PC-9 (cell line): ENCODE data around the gene TEFM. TPM values are rescaled to one million over a fixed set of nuclear protein-coding genes. Genes with fewer than 3 reads are reported as not detected.
A peak's percentile ranks its signal among the peaks of the same experiment; 100 is the strongest.

ENCODE experiments used
- BruUV-seq: library from RNA; stranded (reverse); fragments of 400-500 nt; replicated peaks from 2 replicates; lab custom pipeline; 2021; lab: Mats Ljungman, UMichigan
- CTCF ChIA-PET: fragments of 300-600 bp; sonication (Branson Sonifier 250); formaldehyde crosslinking; loops from one replicate; lab custom pipeline; 2022; ENCODE audit warnings: antibody characterized with exemption; lab: Charles Lee
- POLR2A ChIA-PET: fragments of 300-600 bp; sonication (Branson Sonifier 250); formaldehyde crosslinking; loops from one replicate; lab custom pipeline; 2022; ENCODE audit warnings: antibody characterized with exemption; ENCODE audit not compliant: unreplicated experiment; lab: Charles Lee
- DNase-seq, 2 experiments: peaks; one replicate each; pipeline versions ENCODE4 v3.0.0 to v3.0.0-alpha.2; 2015 to 2022; ENCODE audit warnings: mixed read lengths in 1 of 2
- H2AFZ ChIP-seq: fragments of 200-600 bp; sonication (generic); 2 replicates; pipeline ENCODE4 v1.8.1; 2017; ENCODE audit warnings: antibody characterized with exemption
- H3F3A ChIP-seq: fragments of 200-600 bp; sonication (generic); 2 replicates; pipeline ENCODE4 v1.8.1; 2017; ENCODE audit warnings: antibody characterized with exemption, mild to moderate bottlenecking, low read depth; ENCODE audit not compliant: insufficient read depth
- H3K27ac ChIP-seq: fragments of 200-600 bp; sonication (generic); 2 replicates; pipeline ENCODE4 v1.6.1; 2016; ENCODE audit warnings: mixed run types
- H3K27me3 ChIP-seq: fragments of 200-600 bp; sonication (generic); 2 replicates; pipeline ENCODE4 v1.6.1; 2016; ENCODE audit warnings: low read depth, mixed run types; ENCODE audit not compliant: insufficient read depth
- H3K36me3 ChIP-seq: fragments of 200-600 bp; sonication (generic); 2 replicates; pipeline ENCODE4 v1.6.1; 2016; ENCODE audit warnings: low read depth, mixed run types
- H3K4me1 ChIP-seq: fragments of 200-600 bp; sonication (generic); replicated peaks from 2 replicates; pipeline ENCODE4 v1.6.1; 2016; ENCODE audit warnings: mixed run types; ENCODE audit not compliant: insufficient read depth
- H3K4me2 ChIP-seq: fragments of 200-600 bp; sonication (generic); 2 replicates; pipeline ENCODE4 v1.6.1; 2017; ENCODE audit warnings: mixed run types
- H3K4me3 ChIP-seq: fragments of 200-600 bp; sonication (generic); 2 replicates; pipeline ENCODE4 v1.6.1; 2016; ENCODE audit warnings: mixed run types
- H3K79me2 ChIP-seq: fragments of 200-600 bp; sonication (generic); 2 replicates; pipeline ENCODE4 v1.6.1; 2017; ENCODE audit warnings: low read depth, mixed run types
- H3K9me2 ChIP-seq: fragments of 200-600 bp; sonication (generic); 2 replicates; pipeline ENCODE4 v1.8.1; 2017; ENCODE audit warnings: mild to moderate bottlenecking; ENCODE audit not compliant: insufficient read depth
- H3K9me3 ChIP-seq: fragments of 200-600 bp; sonication (generic); 2 replicates; pipeline ENCODE4 v1.8.1; 2016; ENCODE audit warnings: low read depth; ENCODE audit not compliant: insufficient read depth
- H4K20me1 ChIP-seq: fragments of 200-600 bp; sonication (generic); 2 replicates; pipeline ENCODE4 v1.8.1; 2017; ENCODE audit not compliant: insufficient read depth
- EZH2 ChIP-seq: fragments of 200-600 bp; sonication (generic); IDR thresholded peaks from 2 replicates; pipeline ENCODE4 v1.8.0; 2017; ENCODE audit warnings: antibody characterized with exemption, low read depth
- intact Hi-C: fragments of 100-400 bp; cut with micrococcal nuclease; formaldehyde crosslinking; loops from one replicate; pipeline ENCODE4 v1.10.0; 2022; ENCODE audit not compliant: unreplicated experiment
- total RNA-seq: library from RNA; stranded (reverse); gene quantifications from 2 replicates; pipeline ENCODE4 v1.2.3, GENCODE V29; 2021
- TF ChIP-seq, protein P1 (sequence below): fragments of 200-600 bp; sonication (generic); conservative IDR thresholded peaks from 2 replicates; pipeline ENCODE4 v1.6.1; 2017; ENCODE audit warnings: mixed run types, antibody characterized with exemption, mild to moderate bottlenecking, moderate library complexity

The TEFM gene
- total RNA-seq, 1 experiment from 2014 or later, result 14.8 TPM

- Histone ChIP-seq H4K20me1 (no peaks in the 10 kb centered on the region), H3K4me2 (no peak overlapping the region), H3K27ac (no peak overlapping the region), H3K27me3 (peaks cover 29% of the 10 kb centered on the region; the same call in 1 of the 2 replicates), H3K4me1 (no peaks in the 10 kb centered on the region), H3K4me3 (no peak overlapping the region), H3K9me2 (no peaks in the 10 kb centered on the region), H3K79me2 (no peaks in the 10 kb centered on the region), H3K9me3 (no peaks in the 10 kb centered on the region), H2AFZ (no peak overlapping the region), H3K36me3 (no peaks in the 10 kb centered on the region), H3F3A (no peaks in the 10 kb centered on the region)
- DNase-seq, result no peak
- ChIA-PET CTCF (no interaction called here), POLR2A (no interaction called here)
- intact Hi-C loops, result no loop called here
- BruUV-seq, result no TSS peak
- TF ChIP-seq, protein P1, sequence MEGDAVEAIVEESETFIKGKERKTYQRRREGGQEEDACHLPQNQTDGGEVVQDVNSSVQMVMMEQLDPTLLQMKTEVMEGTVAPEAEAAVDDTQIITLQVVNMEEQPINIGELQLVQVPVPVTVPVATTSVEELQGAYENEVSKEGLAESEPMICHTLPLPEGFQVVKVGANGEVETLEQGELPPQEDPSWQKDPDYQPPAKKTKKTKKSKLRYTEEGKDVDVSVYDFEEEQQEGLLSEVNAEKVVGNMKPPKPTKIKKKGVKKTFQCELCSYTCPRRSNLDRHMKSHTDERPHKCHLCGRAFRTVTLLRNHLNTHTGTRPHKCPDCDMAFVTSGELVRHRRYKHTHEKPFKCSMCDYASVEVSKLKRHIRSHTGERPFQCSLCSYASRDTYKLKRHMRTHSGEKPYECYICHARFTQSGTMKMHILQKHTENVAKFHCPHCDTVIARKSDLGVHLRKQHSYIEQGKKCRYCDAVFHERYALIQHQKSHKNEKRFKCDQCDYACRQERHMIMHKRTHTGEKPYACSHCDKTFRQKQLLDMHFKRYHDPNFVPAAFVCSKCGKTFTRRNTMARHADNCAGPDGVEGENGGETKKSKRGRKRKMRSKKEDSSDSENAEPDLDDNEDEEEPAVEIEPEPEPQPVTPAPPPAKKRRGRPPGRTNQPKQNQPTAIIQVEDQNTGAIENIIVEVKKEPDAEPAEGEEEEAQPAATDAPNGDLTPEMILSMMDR, result no peak
- TF ChIP-seq EZH2, result no peak
Observed at GRCh38 chr17:30926516-30926915, 20.5 kb upstream of the TEFM start.

DNA sequence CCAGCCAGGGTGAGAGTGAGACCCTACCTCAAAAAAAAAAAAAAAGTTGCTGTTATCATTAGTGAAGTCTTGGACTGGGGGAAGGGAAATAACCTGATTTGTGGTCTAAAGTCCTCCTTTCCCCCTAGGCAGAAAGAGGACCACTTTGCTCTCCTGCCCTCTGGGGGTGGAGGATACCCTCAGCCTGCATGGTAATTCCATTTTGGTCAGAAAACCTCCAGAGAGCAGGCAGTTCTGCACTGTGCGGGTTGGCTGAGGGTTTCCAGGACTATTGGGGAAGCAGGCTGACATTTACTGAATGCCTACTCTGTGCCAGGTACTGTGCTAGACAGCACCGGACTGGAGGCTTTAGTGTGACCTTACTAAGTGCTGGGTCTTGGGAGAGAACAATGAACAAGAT lies 18.3 kb upstream of the TEFM start:
- DNase-seq, result no peak
- Histone ChIP-seq H3K9me2 (no peaks in the 10 kb centered on the region), H3F3A (no peaks in the 10 kb centered on the region), H3K27ac (no peak overlapping the region), H4K20me1 (0 out of 2 replicates have a peak, but pooled peaks cover 3% of the 10 kb centered on the region), H2AFZ (no peak overlapping the region), H3K79me2 (no peaks in the 10 kb centered on the region), H3K27me3 (peaks cover 37% of the 10 kb centered on the region), H3K4me1 (no peaks in the 10 kb centered on the region), H3K9me3 (no peaks in the 10 kb centered on the region), H3K4me2 (no peak overlapping the region), H3K36me3 (no peaks in the 10 kb centered on the region), H3K4me3 (no peak overlapping the region)
- BruUV-seq, result no TSS peak
- POLR2A ChIA-PET, result no interaction called here
- CTCF ChIA-PET, result interaction anchor here (0.5 kb wide), 1 partner anchor 838 kb away, joined by 3 read pairs; no protein-coding TSS in a partner anchor
- intact Hi-C loops, result loop anchor here (5.0 kb wide), 1 partner anchor 48 kb away; the partner anchor contains the start of gene RNF135
- TF ChIP-seq, protein P1, result no peak
- TF ChIP-seq EZH2, result no peak

DNA sequence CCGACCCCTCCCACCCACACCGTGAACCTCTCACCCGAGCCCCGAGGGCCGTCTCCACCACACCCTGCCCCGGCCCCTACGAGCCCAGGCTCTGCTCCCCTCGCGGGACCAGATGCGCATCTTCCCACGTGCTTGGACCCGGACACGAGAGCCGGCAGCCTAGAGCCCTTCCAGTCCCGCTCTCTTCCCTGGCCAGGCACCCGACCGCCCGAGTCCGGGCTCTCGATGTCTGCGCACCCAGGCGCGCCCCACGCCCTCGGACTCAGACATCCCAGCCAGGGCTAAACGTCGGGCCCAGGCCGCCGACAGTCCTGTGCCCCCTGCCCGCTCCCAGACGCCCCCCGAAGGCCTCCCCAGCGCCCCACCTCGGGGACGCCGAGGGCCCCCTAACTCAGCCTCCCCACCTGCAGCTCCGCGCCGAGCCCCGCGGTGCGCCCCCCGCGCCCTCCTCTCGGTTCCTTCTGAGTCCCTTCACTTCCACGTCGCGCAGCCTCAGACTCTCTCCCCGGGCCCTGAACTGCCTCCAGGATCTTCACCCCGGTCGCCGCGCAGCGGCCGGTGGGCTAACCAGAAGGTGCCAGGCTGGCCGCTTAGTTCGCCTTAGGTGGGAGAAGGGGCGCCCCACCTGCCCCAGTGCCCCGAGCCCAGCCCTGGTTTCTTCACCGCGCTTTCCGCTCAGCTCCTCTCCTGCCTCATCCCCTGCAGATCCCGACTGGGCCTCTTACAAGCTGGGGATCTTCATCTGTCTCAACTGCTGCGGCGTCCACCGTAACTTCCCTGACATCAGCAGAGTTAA lies 16.4 kb upstream of the TEFM start:
- ChIA-PET POLR2A (no interaction called here), CTCF (no interaction called here)
- Histone ChIP-seq H3K4me3 (no peak overlapping the region; the same call in 1 of the 2 replicates), H3K36me3 (no peaks in the 10 kb centered on the region), H3F3A (no peaks in the 10 kb centered on the region), H3K27me3 (peaks cover 37% of the 10 kb centered on the region), H4K20me1 (0 out of 2 replicates have a peak, but pooled peaks cover 3% of the 10 kb centered on the region), H3K79me2 (no peaks in the 10 kb centered on the region), H2AFZ (no peak overlapping the region), H3K4me1 (no peaks in the 10 kb centered on the region), H3K9me2 (no peaks in the 10 kb centered on the region), H3K9me3 (no peaks in the 10 kb centered on the region), H3K4me2 (peak overlapping the region; percentile 69), H3K27ac (no peak overlapping the region)
- TF ChIP-seq EZH2, result no peak
- TF ChIP-seq, protein P1, result no peak
- no peak for DNase-seq
- no TSS peak for BruUV-seq
- intact Hi-C loops, result loop anchor here (5.0 kb wide), 1 partner anchor 50 kb away; the partner anchor contains the start of gene RNF135
